Cardiac muscle cell (in vitro differentiated cells and primary cell): ENCODE measurements around the gene ELN. TPM values are rescaled to one million over a fixed set of nuclear protein-coding genes. Genes with fewer than 3 reads are reported as not detected.

Experiments used
- DNase-seq, 2 donors: peaks; one replicate each; pipeline versions ENCODE4 v3.0.0 to v3.0.0-alpha.2; 2010 to 2017; ENCODE audit warnings: low read depth in 1 of 2, low spot score in 1 of 2
- H3K27ac ChIP-seq: fragments of 200-600 bp; sonication (generic); 2 replicates; pipeline ENCODE4 v1.5.1; 2016
- H3K27me3 ChIP-seq: fragments of 200-600 bp; sonication (generic); 2 replicates; pipeline ENCODE4 v1.6.0; 2016; ENCODE audit warnings: control low read depth
- H3K36me3 ChIP-seq: fragments of 200-600 bp; sonication (generic); 2 replicates; pipeline ENCODE4 v1.5.1; 2016; ENCODE audit warnings: control low read depth
- H3K4me1 ChIP-seq: fragments of 200-600 bp; sonication (generic); 2 replicates; pipeline ENCODE4 v1.8.1; 2017; ENCODE audit warnings: low read depth, mild to moderate bottlenecking, mixed run types
- H3K4me3 ChIP-seq: fragments of 200-600 bp; sonication (generic); 2 replicates; pipeline ENCODE4 v1.5.1; 2016; ENCODE audit warnings: mild to moderate bottlenecking
- H3K9me3 ChIP-seq: fragments of 200-600 bp; sonication (generic); 2 replicates; pipeline ENCODE4 v1.5.1; 2017; ENCODE audit warnings: low read depth, mild to moderate bottlenecking, control low read depth
- CTCF ChIP-seq: IDR thresholded peaks from 2 replicates; pipeline ENCODE4 v1.5.1; 2012; ENCODE audit warnings: low read depth, mild to moderate bottlenecking, low read length
- polyA plus RNA-seq: library from polyadenylated mRNA; unstranded; fragments of >200 nt; fragmentation: Nextera tagmentation; extraction: Ambion mirVana; gene quantifications from 2 replicates; pipeline ENCODE4 v1.2.1, GENCODE V29; 2016
- total RNA-seq: library from RNA; depleted of rRNA; stranded (reverse); fragments of >200 nt; gene quantifications from 2 replicates; pipeline ENCODE4 v1.2.3, GENCODE V29; 2016

The ELN gene
- total and polyA plus RNA-seq, 2 experiments from 2014 or later: 0.77 TPM; not detected in 1

- no peak overlapping the region for H3K4me3 ChIP-seq
- H3K9me3 ChIP-seq: no peaks in the 10 kb centered on the region
Observed at GRCh38 chr7:73995821-73996511, 32.0 kb upstream of the ELN start.

GRCh38 chr7:73997056-73997455 lies 30.9 kb upstream of the ELN start:
- Histone ChIP-seq H3K36me3 (no peaks in the 10 kb centered on the region), H3K27me3 (no peaks in the 10 kb centered on the region), H3K4me3 (no peak overlapping the region), H3K4me1 (peaks cover 7% of the 10 kb centered on the region), H3K27ac (no peak overlapping the region), H3K9me3 (no peaks in the 10 kb centered on the region)
- no peak for TF ChIP-seq CTCF
- DNase-seq: no peak

More at GRCh38 chr7:73995821-73996511, 32.0 kb upstream of the ELN start:
- H3K27me3 ChIP-seq: no peaks in the 10 kb centered on the region
- no peaks in the 10 kb centered on the region for H3K36me3 ChIP-seq
- TF ChIP-seq CTCF: no peak
- peaks cover 10% of the 10 kb centered on the region for H3K4me1 ChIP-seq
- no peak overlapping the region for H3K27ac ChIP-seq
- DNase-seq: no peak

- H3K27ac ChIP-seq: no peak overlapping the region
- TF ChIP-seq CTCF: no peak
- peak in 1 of 2 donors; percentile 90 for DNase-seq
Observed at GRCh38 chr7:73999664-74000435, 28.1 kb upstream of the ELN start.

GRCh38 chr7:74000489-74001149 lies 27.4 kb upstream of the ELN start:
- TF ChIP-seq CTCF: no peak
- H3K9me3 ChIP-seq: no peaks in the 10 kb centered on the region
- H3K36me3 ChIP-seq: no peaks in the 10 kb centered on the region
- no peaks in the 10 kb centered on the region for H3K27me3 ChIP-seq
- peaks cover 3% of the 10 kb centered on the region for H3K4me1 ChIP-seq
- no peak overlapping the region for H3K27ac ChIP-seq
- no peak for DNase-seq
- no peak overlapping the region for H3K4me3 ChIP-seq

More at GRCh38 chr7:73999664-74000435, 28.1 kb upstream of the ELN start:
- H3K9me3 ChIP-seq: no peaks in the 10 kb centered on the region
- no peaks in the 10 kb centered on the region for H3K27me3 ChIP-seq
- no peak overlapping the region for H3K4me3 ChIP-seq
- H3K4me1 ChIP-seq: peaks cover 3% of the 10 kb centered on the region
- no peaks in the 10 kb centered on the region for H3K36me3 ChIP-seq

GRCh38 chr7:74001150-74001494 lies 26.9 kb upstream of the ELN start:
- Histone ChIP-seq H3K36me3 (no peaks in the 10 kb centered on the region), H3K27me3 (no peaks in the 10 kb centered on the region), H3K4me1 (peaks cover 3% of the 10 kb centered on the region), H3K27ac (no peak overlapping the region), H3K4me3 (no peak overlapping the region), H3K9me3 (no peaks in the 10 kb centered on the region)
- no peak for DNase-seq
- TF ChIP-seq CTCF: no peak
